ENCODE results near the gene UBC.
"Not testable (repeated sequence)": the region's sequence is repeated elsewhere in the genome, so short reads cannot be mapped to it uniquely, and the experiment has no call there.

Gene UBC

GRCh38 chr12:124896461-124896860 is 18.0 kb downstream of the UBC start:
- Histone ChIP-seq H3K9me3 (ENCODE audit: low read length) (no peaks in the 10 kb centered on the region), H3K9ac (ENCODE audit: low read length) (no peak overlapping the region), H3K36me3 (ENCODE audit: insufficient read depth, low read length) (no peaks in the 10 kb centered on the region), H3K4me1 (ENCODE audit: insufficient read depth, low read length) (peaks cover 4% of the 10 kb centered on the region), H3K27ac (ENCODE audit: low read depth, low read length) (no peak overlapping the region), H3K4me3 (ENCODE audit: low read depth in 1 of 2, low read length in 2 of 2) (no peak overlapping the region), H3K27me3 (ENCODE audit: control insufficient read depth in 1 of 2, insufficient read depth in 2 of 2, low read length in 2 of 2) (no peaks in the 10 kb centered on the region)

DNA sequence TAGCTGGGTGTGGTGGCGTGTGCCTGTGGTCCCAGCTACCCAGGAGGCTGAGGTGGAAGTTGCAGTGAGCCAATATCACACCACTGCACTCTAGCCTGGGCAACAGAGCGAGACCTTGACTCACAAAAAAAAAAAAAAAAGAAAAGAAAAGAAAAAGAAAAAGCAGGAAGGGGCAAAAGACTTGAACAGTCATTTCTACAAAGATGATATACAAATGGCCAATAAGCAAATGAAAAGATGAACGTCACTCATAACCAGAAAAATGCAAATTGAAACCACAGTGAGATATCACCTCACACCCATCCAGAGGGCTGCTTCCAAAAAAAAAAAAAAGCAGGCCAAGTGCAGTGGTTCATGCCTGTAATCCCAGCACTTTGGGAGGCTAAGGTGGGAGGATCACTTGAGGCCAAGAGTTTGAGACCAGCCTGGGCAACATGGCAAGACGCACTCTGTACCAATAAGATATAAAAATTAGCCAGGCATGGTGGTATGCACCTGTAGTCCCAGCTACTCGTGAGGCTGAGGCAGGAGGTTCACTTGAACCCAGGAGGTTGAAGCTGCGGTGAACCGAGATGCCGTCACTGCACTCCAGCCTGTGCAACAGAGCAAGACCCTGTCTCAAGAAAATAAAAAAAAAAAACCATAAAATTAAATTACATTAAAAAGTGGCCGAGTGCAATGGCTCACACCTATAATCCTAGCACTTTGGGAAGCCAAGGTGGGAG is 20.5 kb downstream of the UBC start:
- H3K4me1 ChIP-seq (ENCODE audit: insufficient read depth, low read length), result peaks cover 4% of the 10 kb centered on the region
- no peaks in the 10 kb centered on the region for H3K36me3 ChIP-seq (ENCODE audit: insufficient read depth, low read length)
- H3K9me3 ChIP-seq (ENCODE audit: low read length), result no peaks in the 10 kb centered on the region
- no peak overlapping the region for H3K4me3 ChIP-seq (ENCODE audit: low read depth in 1 of 2, low read length in 2 of 2)
- no peak overlapping the region for H3K27ac ChIP-seq (ENCODE audit: low read depth, low read length)
- no peaks in the 10 kb centered on the region for H3K27me3 ChIP-seq (ENCODE audit: control insufficient read depth in 1 of 2, insufficient read depth in 2 of 2, low read length in 2 of 2)
- no peak overlapping the region for H3K9ac ChIP-seq (ENCODE audit: low read length)

DNA sequence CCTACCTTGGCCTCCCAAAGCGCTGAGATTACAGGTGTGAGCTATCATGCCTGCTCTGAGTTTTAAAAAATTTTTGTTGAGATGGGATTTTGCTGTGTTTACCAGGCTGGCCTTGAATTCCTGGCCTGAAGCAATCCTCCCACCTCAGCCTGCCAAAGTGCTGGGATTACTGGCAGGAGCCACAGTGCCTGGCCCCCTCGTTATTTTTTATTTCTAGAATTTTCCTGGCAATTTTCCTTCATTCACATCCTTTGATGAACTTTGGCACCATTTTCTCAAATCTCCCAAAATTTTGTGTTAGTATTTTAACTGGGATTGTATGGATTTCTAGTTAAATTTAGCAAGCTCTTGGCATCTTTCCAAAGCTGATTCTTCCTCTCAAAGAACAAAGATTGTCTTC is 26.2 kb downstream of the UBC start:
- Histone ChIP-seq H3K4me1 (ENCODE audit: insufficient read depth, low read length) (no peaks in the 10 kb centered on the region), H3K9me3 (ENCODE audit: low read length) (no peaks in the 10 kb centered on the region), H3K27ac (ENCODE audit: low read depth, low read length) (no peak overlapping the region), H3K9ac (ENCODE audit: low read length) (no peak overlapping the region), H3K27me3 (ENCODE audit: control insufficient read depth in 1 of 2, insufficient read depth in 2 of 2, low read length in 2 of 2) (no peaks in the 10 kb centered on the region), H3K4me3 (ENCODE audit: low read depth in 1 of 2, low read length in 2 of 2) (no peak overlapping the region), H3K36me3 (ENCODE audit: insufficient read depth, low read length) (no peaks in the 10 kb centered on the region)

DNA sequence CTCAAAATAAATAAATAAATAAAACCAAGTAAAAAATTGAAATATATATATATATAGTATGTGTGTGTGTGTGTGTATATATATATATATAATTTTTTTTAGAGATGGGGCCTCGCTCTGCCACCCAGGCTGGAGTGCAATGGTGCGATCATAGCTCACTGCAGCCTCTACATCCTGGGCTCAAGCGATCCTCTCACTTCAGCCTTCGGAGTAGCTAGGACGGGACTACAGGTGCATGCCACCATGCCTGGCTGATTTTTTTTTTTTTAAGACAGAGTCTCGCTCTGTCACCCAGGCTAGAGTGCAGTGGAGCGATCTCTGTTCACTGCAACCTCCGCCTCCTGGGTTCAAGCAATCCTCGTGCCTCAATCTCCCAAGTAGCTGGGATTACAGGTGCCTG is 26.7 kb downstream of the UBC start:
- not testable (repeated sequence) for H3K27ac ChIP-seq (ENCODE audit: low read depth, low read length); H3K36me3 ChIP-seq (ENCODE audit: insufficient read depth, low read length); H3K27me3 ChIP-seq (ENCODE audit: control insufficient read depth in 1 of 2, insufficient read depth in 2 of 2, low read length in 2 of 2); H3K4me1 ChIP-seq (ENCODE audit: insufficient read depth, low read length); H3K4me3 ChIP-seq (ENCODE audit: low read depth in 1 of 2, low read length in 2 of 2); H3K9ac ChIP-seq (ENCODE audit: low read length); H3K9me3 ChIP-seq (ENCODE audit: low read length)

GRCh38 chr12:124884587-124885438 is 29.6 kb downstream of the UBC start:
- no peaks in the 10 kb centered on the region for H3K27me3 ChIP-seq (ENCODE audit: control insufficient read depth in 1 of 2, insufficient read depth in 2 of 2, low read length in 2 of 2)
- no peaks in the 10 kb centered on the region for H3K36me3 ChIP-seq (ENCODE audit: insufficient read depth, low read length)
- H3K4me3 ChIP-seq (ENCODE audit: low read depth in 1 of 2, low read length in 2 of 2), result no peak overlapping the region
- H3K9me3 ChIP-seq (ENCODE audit: low read length), result no peaks in the 10 kb centered on the region
- no peaks in the 10 kb centered on the region for H3K4me1 ChIP-seq (ENCODE audit: insufficient read depth, low read length)
- H3K27ac ChIP-seq (ENCODE audit: low read depth, low read length), result no peak overlapping the region
- no peak overlapping the region for H3K9ac ChIP-seq (ENCODE audit: low read length)

DNA sequence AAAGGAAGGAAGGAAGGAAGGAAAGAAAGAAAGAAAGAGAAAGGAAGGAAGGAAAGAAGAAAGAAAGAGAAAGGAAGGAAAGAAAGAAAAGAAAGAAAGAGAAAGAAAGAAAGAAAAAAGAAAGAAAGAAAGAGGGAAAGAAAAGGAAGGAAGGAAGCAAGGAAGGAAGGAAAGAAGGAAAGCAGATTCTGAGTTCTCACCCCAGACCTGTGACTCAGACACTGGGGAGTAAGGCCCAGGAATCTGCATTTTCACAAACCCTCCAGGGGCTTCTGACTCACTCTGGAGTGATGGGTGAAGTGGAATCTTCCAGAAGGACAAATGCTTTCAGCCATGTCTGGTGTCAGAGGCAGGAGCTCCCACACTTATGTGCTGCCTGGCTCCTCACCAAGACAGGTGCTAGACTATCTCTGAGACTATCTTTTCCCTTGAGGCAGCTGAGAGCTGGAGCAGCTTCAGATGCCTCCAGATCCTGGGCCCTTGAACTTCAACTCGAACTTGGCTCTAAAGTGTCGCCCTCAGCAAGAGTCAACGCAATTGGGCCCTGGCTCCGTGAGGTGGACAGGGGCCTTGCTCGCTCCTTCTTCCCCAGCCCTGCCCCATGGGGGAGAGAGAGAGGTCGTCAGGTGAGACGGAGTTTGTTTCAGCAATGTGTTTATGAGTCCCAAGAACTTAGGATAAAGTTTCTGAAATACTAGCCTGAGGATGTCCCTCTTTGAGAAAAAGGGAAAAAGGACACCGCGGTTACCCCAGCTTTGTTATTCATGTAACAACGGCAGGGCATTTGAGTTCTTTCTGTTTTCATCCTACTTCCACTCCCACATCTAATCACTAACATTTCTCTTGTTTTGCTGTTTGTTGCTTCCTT is 31.0 kb downstream of the UBC start:
- no peak overlapping the region for H3K4me3 ChIP-seq (ENCODE audit: low read depth in 1 of 2, low read length in 2 of 2)
- no peaks in the 10 kb centered on the region for H3K9me3 ChIP-seq (ENCODE audit: low read length)
- H3K27me3 ChIP-seq (ENCODE audit: control insufficient read depth in 1 of 2, insufficient read depth in 2 of 2, low read length in 2 of 2), result no peaks in the 10 kb centered on the region
- H3K9ac ChIP-seq (ENCODE audit: low read length), result no peak overlapping the region
- no peaks in the 10 kb centered on the region for H3K36me3 ChIP-seq (ENCODE audit: insufficient read depth, low read length)
- H3K4me1 ChIP-seq (ENCODE audit: insufficient read depth, low read length), result no peaks in the 10 kb centered on the region
- no peak overlapping the region for H3K27ac ChIP-seq (ENCODE audit: low read depth, low read length)

GRCh38 chr12:124881123-124881522 is 33.3 kb downstream of the UBC start:
- Histone ChIP-seq H3K27me3 (ENCODE audit: control insufficient read depth in 1 of 2, insufficient read depth in 2 of 2, low read length in 2 of 2) (no peaks in the 10 kb centered on the region), H3K4me1 (ENCODE audit: insufficient read depth, low read length) (no peaks in the 10 kb centered on the region), H3K4me3 (ENCODE audit: low read depth in 1 of 2, low read length in 2 of 2) (no peak overlapping the region)

GRCh38 chr12:124880335-124880734 is 34.1 kb downstream of the UBC start:
- not testable (repeated sequence) for H3K4me3 ChIP-seq (ENCODE audit: low read depth in 1 of 2, low read length in 2 of 2); H3K36me3 ChIP-seq (ENCODE audit: insufficient read depth, low read length); H3K27ac ChIP-seq (ENCODE audit: low read depth, low read length); H3K9me3 ChIP-seq (ENCODE audit: low read length); H3K27me3 ChIP-seq (ENCODE audit: control insufficient read depth in 1 of 2, insufficient read depth in 2 of 2, low read length in 2 of 2); H3K4me1 ChIP-seq (ENCODE audit: insufficient read depth, low read length); H3K9ac ChIP-seq (ENCODE audit: low read length)

More at GRCh38 chr12:124881123-124881522, 33.3 kb downstream of the UBC start:
- Histone ChIP-seq H3K36me3 (ENCODE audit: insufficient read depth, low read length) (no peaks in the 10 kb centered on the region), H3K9ac (ENCODE audit: low read length) (no peak overlapping the region), H3K27ac (ENCODE audit: low read depth, low read length) (no peak overlapping the region), H3K9me3 (ENCODE audit: low read length) (no peaks in the 10 kb centered on the region)

- Histone ChIP-seq H3K27me3 (ENCODE audit: control insufficient read depth in 1 of 2, insufficient read depth in 2 of 2, low read length in 2 of 2) (no peaks in the 10 kb centered on the region), H3K27ac (ENCODE audit: low read depth, low read length) (no peak overlapping the region), H3K9me3 (ENCODE audit: low read length) (no peaks in the 10 kb centered on the region), H3K36me3 (ENCODE audit: insufficient read depth, low read length) (no peaks in the 10 kb centered on the region), H3K4me1 (ENCODE audit: insufficient read depth, low read length) (no peaks in the 10 kb centered on the region), H3K9ac (ENCODE audit: low read length) (no peak overlapping the region), H3K4me3 (ENCODE audit: low read depth in 1 of 2, low read length in 2 of 2) (no peak overlapping the region)
These were observed 35.5 kb downstream of the UBC start for GRCh38 chr12:124878795-124879516.

- no peaks in the 10 kb centered on the region for H3K36me3 ChIP-seq (ENCODE audit: insufficient read depth, low read length)
- H3K27me3 ChIP-seq (ENCODE audit: control insufficient read depth in 1 of 2, insufficient read depth in 2 of 2, low read length in 2 of 2), result no peaks in the 10 kb centered on the region
- H3K9ac ChIP-seq (ENCODE audit: low read length), result no peak overlapping the region
- no peaks in the 10 kb centered on the region for H3K4me1 ChIP-seq (ENCODE audit: insufficient read depth, low read length)
- H3K27ac ChIP-seq (ENCODE audit: low read depth, low read length), result no peak overlapping the region
- no peaks in the 10 kb centered on the region for H3K9me3 ChIP-seq (ENCODE audit: low read length)
- no peak overlapping the region for H3K4me3 ChIP-seq (ENCODE audit: low read depth in 1 of 2, low read length in 2 of 2)
These were observed 37.0 kb downstream of the UBC start for GRCh38 chr12:124877423-124877822.

- Histone ChIP-seq H3K27me3 (ENCODE audit: control insufficient read depth in 1 of 2, insufficient read depth in 2 of 2, low read length in 2 of 2) (no peaks in the 10 kb centered on the region), H3K4me3 (ENCODE audit: low read depth in 1 of 2, low read length in 2 of 2) (no peak overlapping the region), H3K9me3 (ENCODE audit: low read length) (no peaks in the 10 kb centered on the region), H3K9ac (ENCODE audit: low read length) (no peak overlapping the region), H3K27ac (ENCODE audit: low read depth, low read length) (no peak overlapping the region), H3K4me1 (ENCODE audit: insufficient read depth, low read length) (no peaks in the 10 kb centered on the region), H3K36me3 (ENCODE audit: insufficient read depth, low read length) (no peaks in the 10 kb centered on the region)
These were observed 38.3 kb downstream of the UBC start for GRCh38 chr12:124876171-124876570.

All from muscle layer of colon (tissue), 2 donors.